Testis (tissue), 2 donors: ENCODE data around the gene ADGRF3.

ENCODE experiments used
- CTCF ChIP-seq, 3 experiments: fragments of 450-650 bp in 2 of 3; fragments of 200-600 bp in 1 of 3; sonication (generic) in 1 of 3; IDR thresholded peaks; one replicate each; pipeline ENCODE4 v1.5.1; 2016 to 2019; ENCODE audit warnings: antibody characterized with exemption in 3 of 3, mild to moderate bottlenecking in 2 of 3, moderate library complexity in 1 of 3
- POLR2A ChIP-seq: fragments of 450-650 bp; IDR thresholded peaks from one replicate; pipeline ENCODE4 v1.6.1; 2017; ENCODE audit warnings: antibody characterized with exemption, mild to moderate bottlenecking, moderate library complexity

- TF ChIP-seq CTCF (IDR thresholded peaks at IDR 0.05) = no peak
- no peak for TF ChIP-seq POLR2A
Measured at GRCh38 chr2:26349690-26350089, 3.1 kb upstream of the ADGRF3 start.
